GM12801 (cell line): ENCODE data around the gene BRD4.

Source experiments
- CTCF ChIP-seq: IDR thresholded peaks from one replicate; pipeline ENCODE4 v1.5.1; 2011; ENCODE audit warnings: control low read depth; ENCODE audit not compliant: insufficient read length; ENCODE audit errors: extremely low read depth

Gene BRD4

GRCh38 chr19:15324791-15325519 lies 7.4 kb downstream of the BRD4 start:
- no peak for TF ChIP-seq CTCF

GRCh38 chr19:15323496-15324235 lies 8.7 kb downstream of the BRD4 start:
- TF ChIP-seq CTCF, result no peak

- TF ChIP-seq CTCF, result no peak
Measured at GRCh38 chr19:15321739-15322138, 10.6 kb downstream of the BRD4 start.

GRCh38 chr19:15320116-15320515 lies 12.2 kb downstream of the BRD4 start:
- no peak for TF ChIP-seq CTCF

GRCh38 chr19:15318241-15318691 lies 14.1 kb downstream of the BRD4 start:
- no peak for TF ChIP-seq CTCF

- TF ChIP-seq CTCF, result no peak
Measured at GRCh38 chr19:15317392-15318071, 14.8 kb downstream of the BRD4 start.

GRCh38 chr19:15316498-15316897 lies 15.8 kb downstream of the BRD4 start:
- TF ChIP-seq CTCF, result no peak
